SKM-1 (cell line): ENCODE results near the gene ABCC3.
"Not testable (repeated sequence)": the region's sequence is repeated elsewhere in the genome, so short reads cannot be mapped to it uniquely, and the experiment has no call there.

Source experiments
- DNase-seq: peaks from one replicate; lab custom pipeline; 2025; ENCODE audit not compliant: unreplicated experiment; lab: John Stamatoyannopoulos, UW

The ABCC3 gene

GRCh38 chr17:50697663-50698272 lies 63.1 kb downstream of the ABCC3 start:
- no peak for DNase-seq

DNA sequence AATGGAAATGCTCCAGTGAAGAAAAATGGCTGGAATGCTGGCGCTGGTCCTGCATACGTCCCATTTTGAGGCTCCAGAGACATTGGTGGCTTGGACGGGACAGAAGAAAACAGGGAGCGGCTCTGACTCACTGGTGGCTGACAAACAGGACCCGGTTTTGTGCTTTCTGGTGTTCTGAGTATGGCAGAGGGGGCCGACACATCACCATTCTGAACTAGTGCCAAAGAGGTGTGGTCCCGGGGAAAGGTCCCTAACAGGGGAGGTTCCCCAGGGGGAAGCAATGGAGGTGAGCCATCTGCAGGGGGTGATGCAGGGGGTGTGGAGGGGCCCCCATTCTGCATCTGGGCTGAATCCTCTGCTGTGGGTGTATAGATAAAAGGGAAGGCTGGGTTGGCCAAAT lies 64.7 kb downstream of the ABCC3 start:
- no peak for DNase-seq

DNA sequence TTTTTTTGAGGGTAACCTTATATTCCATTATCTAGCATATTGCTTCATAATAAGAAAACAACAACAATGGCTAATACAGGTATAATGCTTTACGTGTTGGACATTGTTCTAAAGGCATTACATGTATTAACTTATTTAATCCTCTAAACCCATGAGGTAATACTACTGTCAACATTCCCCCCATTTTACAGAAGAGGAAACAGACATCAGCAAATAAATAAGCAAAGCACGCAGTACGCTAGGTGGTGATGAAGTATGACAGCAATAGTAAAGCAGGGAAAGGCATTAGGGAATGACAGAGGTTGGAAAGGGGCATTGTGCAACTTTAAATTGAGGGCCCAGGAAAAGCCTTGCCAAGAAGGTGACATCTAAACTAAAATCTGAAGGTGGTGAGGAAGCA lies 68.5 kb downstream of the ABCC3 start:
- DNase-seq: no peak

GRCh38 chr17:50707289-50708049 lies 72.8 kb downstream of the ABCC3 start, which contains the start of gene ANKRD40:
TSS of gene ANKRD40 (minus strand) at chr17:50707914. CDS start at chr17:50707654, 260 bp downstream.
- DNase-seq: peak; percentile 87

DNA sequence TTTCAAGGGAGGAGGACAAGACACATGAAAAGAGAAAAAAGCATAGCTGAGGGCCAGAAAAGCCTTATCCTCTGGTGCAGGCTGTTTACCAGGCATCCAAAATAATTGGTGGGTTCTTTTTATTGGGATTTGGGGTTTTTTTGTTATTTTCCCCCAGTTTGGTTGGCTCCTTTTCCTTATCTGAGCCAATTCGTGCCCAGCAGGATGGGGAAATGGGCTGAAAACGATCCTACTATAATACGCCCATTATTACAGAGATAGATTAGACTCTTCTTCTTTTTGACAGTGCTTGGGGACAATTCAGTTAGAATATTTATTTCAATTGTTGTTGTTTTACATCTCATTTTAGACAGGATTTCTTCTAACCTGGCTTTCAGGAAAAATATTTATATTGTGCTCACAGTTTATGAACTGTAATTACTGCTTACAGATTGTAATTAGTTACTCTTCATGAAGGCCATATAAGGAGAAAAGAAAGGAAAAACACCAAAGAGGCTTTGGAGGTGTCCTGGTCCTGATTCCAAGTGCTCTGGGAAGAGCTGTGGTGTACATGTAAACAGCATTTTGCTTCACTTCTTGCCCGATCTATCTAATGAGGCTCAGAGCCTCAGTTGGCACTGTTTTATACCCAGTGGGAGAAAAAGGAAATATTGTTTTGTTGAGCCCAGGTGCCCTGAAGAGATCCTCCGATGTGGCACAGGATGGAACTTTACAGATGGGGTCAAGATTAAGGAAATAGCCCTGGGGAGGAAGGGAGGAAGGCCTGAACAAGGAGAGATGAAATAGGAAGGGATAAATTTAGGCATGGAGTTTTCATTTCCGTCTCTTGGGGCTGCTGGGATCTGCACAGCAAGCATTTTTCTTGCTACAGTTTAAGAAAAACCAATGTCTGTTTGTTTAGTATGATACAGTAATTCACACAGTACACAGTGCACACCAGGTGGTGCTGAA lies 73.6 kb downstream of the ABCC3 start:
- no peak for DNase-seq

GRCh38 chr17:50709053-50709452 lies 74.4 kb downstream of the ABCC3 start:
- not testable (repeated sequence) for DNase-seq

DNA sequence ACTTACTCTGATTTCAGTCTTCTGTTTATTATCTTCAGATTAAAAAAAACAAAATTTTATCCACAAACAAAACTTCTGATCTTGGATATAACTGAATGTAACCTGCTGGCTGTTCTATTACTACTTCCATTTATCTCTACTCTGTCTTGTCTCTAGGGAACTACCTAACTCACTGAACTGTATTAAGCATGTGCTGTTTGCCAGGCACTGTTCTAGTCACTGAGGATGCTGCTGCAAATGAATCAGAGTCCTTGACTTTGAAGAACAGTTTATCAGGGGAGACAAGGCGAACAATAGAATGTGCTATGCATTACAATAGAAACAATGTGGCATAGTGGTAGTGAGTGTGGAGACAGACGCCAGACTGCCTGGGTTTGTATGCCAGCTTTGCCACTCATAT lies 75.3 kb downstream of the ABCC3 start:
- no peak for DNase-seq

- no peak for DNase-seq
These were observed 76.0 kb downstream of the ABCC3 start for GRCh38 chr17:50710650-50711049.

GRCh38 chr17:50712641-50713040 lies 78.0 kb downstream of the ABCC3 start:
- DNase-seq: no peak

DNA sequence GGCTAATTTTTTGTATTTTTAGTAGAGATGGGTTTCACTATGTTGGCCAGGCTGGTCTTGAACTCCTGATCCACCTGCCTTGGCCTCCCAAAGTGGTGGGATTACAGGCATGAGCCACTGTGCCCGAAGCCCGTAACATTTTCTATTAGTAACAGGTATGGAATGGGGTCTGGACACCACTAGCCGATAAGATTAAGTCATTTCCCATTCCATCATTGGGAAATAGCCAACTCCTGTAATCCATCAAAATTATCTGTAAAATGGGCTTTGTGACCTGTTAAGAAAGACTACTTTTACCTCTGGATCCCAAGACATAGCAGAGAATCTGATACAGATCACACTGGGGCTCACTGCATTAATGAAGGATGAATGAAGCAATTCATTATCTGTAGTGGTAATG lies 80.8 kb downstream of the ABCC3 start:
- DNase-seq: no peak

DNA sequence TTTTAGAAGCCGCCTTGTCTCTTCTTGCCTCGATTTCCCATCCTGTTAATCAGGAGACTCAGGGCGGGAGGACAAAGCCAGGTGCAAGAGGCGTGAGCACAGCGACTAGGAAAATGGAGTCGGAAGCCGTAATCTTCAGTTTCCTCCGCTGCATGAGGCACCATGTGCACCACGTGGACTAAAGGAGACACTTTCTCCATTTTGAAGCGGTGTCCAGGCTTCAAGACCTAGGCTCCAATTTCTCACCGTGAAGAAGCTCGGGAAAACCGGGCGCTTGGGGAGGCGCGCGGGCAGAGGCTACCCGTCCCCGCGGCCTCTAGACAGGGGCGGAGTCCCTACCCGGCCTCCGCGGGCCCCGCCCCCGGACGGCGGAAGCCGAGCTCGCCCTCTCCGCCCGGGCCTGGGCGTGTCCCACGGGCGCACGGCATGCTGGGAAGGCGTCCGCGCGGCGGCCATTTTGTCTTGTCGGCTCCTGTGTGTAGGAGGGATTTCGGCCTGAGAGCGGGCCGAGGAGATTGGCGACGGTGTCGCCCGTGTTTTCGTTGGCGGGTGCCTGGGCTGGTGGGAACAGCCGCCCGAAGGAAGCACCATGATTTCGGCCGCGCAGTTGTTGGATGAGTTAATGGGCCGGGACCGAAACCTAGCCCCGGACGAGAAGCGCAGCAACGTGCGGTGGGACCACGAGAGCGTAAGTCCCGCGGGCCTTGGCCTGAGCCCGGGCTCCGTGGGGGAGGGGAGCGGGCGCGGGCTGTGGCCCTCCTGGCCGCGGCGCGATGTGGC lies 84.7 kb downstream of the ABCC3 start, which contains the start of gene LUC7L3:
Gene LUC7L3 (plus strand): TSS at position 460 of the 780 bp plus-strand sequence. CDS start 130 bp downstream, at position 590.
- peak; percentile 75 for DNase-seq

GRCh38 chr17:50719924-50720794 lies 85.5 kb downstream of the ABCC3 start:
- DNase-seq: no peak

- DNase-seq: no peak
These were observed 86.7 kb downstream of the ABCC3 start for GRCh38 chr17:50721194-50722010.

DNA sequence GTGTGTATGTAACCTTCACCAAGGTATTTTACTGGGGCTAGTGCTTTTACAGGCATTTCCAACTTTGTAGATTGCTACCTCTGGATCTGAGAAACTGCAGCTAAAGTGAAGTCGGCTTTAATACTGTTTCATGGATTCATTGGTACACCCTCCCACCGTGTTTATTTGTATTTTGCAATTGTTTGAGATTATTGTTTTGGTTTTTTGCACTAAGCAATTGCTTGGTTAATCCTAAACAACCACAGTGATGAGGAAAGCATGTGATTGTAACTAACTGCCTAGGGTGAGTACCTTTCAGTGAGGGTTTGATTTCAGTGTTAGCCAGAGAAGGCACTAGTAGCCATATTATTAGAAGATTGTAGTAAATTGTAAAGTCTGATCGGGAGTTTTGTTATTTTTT lies 88.1 kb downstream of the ABCC3 start:
- no peak for DNase-seq

GRCh38 chr17:50724622-50725021 lies 89.9 kb downstream of the ABCC3 start:
- not testable (repeated sequence) for DNase-seq

GRCh38 chr17:50725769-50726655 lies 91.3 kb downstream of the ABCC3 start:
- no peak for DNase-seq

DNA sequence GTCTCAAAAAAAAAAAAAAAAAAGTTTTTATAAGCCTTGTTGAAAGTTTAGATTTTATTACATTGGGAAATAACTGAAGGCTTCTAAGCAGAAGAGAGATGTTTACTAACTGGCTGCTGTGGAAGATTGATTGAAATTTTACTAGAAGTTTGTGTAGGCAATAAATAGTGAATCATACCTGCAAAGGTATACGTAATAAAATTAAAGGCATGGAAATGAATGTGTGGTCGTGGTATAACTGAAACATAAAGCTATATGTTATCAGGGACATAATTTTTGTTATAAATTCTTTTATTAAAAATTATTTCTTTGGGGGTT lies 93.4 kb downstream of the ABCC3 start:
- DNase-seq: no peak
